Muscle layer of colon (tissue), 2 donors: ENCODE measurements around the gene PKP3.
"Not testable (repeated sequence)": the region's sequence is repeated elsewhere in the genome, so short reads cannot be mapped to it uniquely, and the experiment has no call there.

Experiments
- H3K27ac ChIP-seq: one replicate; pipeline ENCODE4 v1.7.0; 2013; ENCODE audit warnings: low read depth, mild to moderate bottlenecking, low read length, moderate library complexity
- H3K27me3 ChIP-seq, 2 donors: one replicate each; pipeline ENCODE4 v1.7.0; 2013; ENCODE audit warnings: low read length in 2 of 2, mild to moderate bottlenecking in 2 of 2; ENCODE audit not compliant: insufficient read depth in 2 of 2, control insufficient read depth in 1 of 2
- H3K36me3 ChIP-seq: one replicate; pipeline ENCODE4 v1.7.0; 2013; ENCODE audit warnings: mild to moderate bottlenecking, low read length; ENCODE audit not compliant: insufficient read depth
- H3K4me1 ChIP-seq: one replicate; pipeline ENCODE4 v1.7.0; 2013; ENCODE audit warnings: mild to moderate bottlenecking, low read length; ENCODE audit not compliant: insufficient read depth
- H3K4me3 ChIP-seq, 2 donors: one replicate each; pipeline ENCODE4 v1.7.0; 2013; ENCODE audit warnings: low read length in 2 of 2, low read depth in 1 of 2, mild to moderate bottlenecking in 1 of 2, moderate library complexity in 1 of 2
- H3K9ac ChIP-seq: one replicate; pipeline ENCODE4 v1.7.0; 2013; ENCODE audit warnings: low read length
- H3K9me3 ChIP-seq: one replicate; pipeline ENCODE4 v1.7.0; 2013; ENCODE audit warnings: mild to moderate bottlenecking, low read length
- donor health status: abdominal sarcoma.
- donor health status: Adenocarcinoma of cecum.

PKP3 gene

GRCh38 chr11:419248-420005 lies 25.4 kb downstream of the PKP3 start:
- Histone ChIP-seq H3K27ac (no peak overlapping the region), H3K4me3 (no peak overlapping the region), H3K36me3 (no peaks in the 10 kb centered on the region), H3K9ac (no peak overlapping the region), H3K9me3 (no peaks in the 10 kb centered on the region), H3K4me1 (no peaks in the 10 kb centered on the region), H3K27me3 (peaks cover 6 to 54% of the 10 kb centered on the region in 2 donors)

- Histone ChIP-seq H3K27ac (no peak overlapping the region), H3K9me3 (no peaks in the 10 kb centered on the region), H3K4me1 (no peaks in the 10 kb centered on the region), H3K27me3 (peaks cover 6 to 52% of the 10 kb centered on the region in 2 donors), H3K9ac (no peak overlapping the region), H3K36me3 (no peaks in the 10 kb centered on the region), H3K4me3 (no peak overlapping the region)
Measured at GRCh38 chr11:420054-420910, 26.3 kb downstream of the PKP3 start.

- Histone ChIP-seq H3K9me3 (no peaks in the 10 kb centered on the region), H3K4me1 (no peaks in the 10 kb centered on the region), H3K4me3 (no peak overlapping the region), H3K27me3 (peaks cover 6 to 45% of the 10 kb centered on the region in 2 donors), H3K36me3 (no peaks in the 10 kb centered on the region), H3K27ac (no peak overlapping the region), H3K9ac (no peak overlapping the region)
Measured at GRCh38 chr11:420911-421321, 26.9 kb downstream of the PKP3 start.

DNA sequence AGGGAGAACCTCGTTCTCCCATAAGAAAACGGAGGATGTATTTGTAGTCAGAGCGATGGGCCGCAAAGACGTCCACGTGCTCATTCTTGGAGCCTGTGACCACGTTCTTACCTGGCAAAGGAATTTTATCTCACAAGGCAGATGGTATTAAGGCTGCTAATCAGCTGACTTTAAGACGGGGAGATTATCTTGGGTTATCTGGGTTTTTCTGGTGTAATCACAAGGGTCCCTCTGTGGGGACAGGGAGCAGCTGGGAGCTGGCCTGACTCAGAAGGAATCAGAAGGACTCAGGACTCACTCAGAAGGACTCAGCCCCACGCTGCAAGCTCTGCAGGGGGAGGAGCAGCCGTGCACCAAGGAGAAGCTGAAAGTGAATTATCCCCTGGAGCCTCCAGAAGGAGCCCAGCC lies 28.2 kb downstream of the PKP3 start:
- no peak overlapping the region for H3K9ac ChIP-seq
- no peaks in the 10 kb centered on the region for H3K36me3 ChIP-seq
- no peak overlapping the region for H3K4me3 ChIP-seq
- peaks cover 6 to 33% of the 10 kb centered on the region in 2 donors for H3K27me3 ChIP-seq
- H3K9me3 ChIP-seq, result no peaks in the 10 kb centered on the region
- no peak overlapping the region for H3K27ac ChIP-seq
- H3K4me1 ChIP-seq, result no peaks in the 10 kb centered on the region

DNA sequence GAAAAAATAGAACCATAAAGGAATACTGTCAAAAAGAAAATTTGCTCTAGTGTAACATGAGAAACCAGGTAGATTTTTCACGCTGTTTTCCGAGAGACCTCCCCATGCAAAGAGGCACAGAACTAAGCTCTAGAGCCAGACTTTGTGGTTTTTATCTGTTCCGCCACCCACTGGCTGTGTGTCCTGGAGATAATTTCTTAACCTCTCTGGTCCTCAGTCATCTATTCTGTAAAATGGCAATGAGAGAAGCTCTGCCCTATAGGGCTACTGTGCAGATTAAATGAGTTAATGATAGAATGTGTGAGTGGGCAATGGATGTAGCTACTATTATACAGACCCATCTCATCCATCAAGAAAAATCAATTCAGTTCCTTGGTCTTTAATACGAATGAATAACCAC lies 30.2 kb downstream of the PKP3 start:
- Histone ChIP-seq H3K36me3 (no peaks in the 10 kb centered on the region), H3K9ac (no peak overlapping the region), H3K9me3 (no peaks in the 10 kb centered on the region), H3K4me3 (no peak overlapping the region), H3K27ac (no peak overlapping the region), H3K4me1 (no peaks in the 10 kb centered on the region), H3K27me3 (peaks cover 0 to 13% of the 10 kb centered on the region in 2 donors)

DNA sequence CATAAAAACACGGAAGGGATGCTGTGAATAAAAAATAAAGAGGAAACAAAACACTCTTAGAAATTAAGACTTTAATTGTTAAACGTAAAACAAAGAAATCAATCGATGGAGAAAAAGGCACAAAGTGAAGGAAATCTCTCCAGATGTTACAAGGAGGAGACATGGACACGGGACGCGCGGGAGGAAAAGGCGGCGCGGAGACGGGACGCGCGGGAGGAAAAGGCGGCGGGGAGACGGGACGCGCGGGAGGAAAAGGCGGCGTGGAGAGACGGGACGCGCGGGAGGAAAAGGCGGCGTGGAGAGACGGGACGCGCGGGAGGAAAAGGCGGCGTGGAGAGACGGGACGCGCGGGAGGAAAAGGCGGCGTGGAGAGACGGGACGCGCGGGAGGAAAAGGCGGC lies 30.8 kb downstream of the PKP3 start:
- H3K36me3 ChIP-seq, H3K4me3 ChIP-seq, H3K27me3 ChIP-seq, H3K27ac ChIP-seq, H3K9me3 ChIP-seq, H3K9ac ChIP-seq, H3K4me1 ChIP-seq: not testable (repeated sequence)

GRCh38 chr11:425301-425700 lies 31.3 kb downstream of the PKP3 start:
- Histone ChIP-seq H3K9me3 (no peaks in the 10 kb centered on the region), H3K27ac (no peak overlapping the region), H3K9ac (no peak overlapping the region), H3K36me3 (no peaks in the 10 kb centered on the region), H3K4me3 (no peak overlapping the region), H3K27me3 (peaks cover 0 to 3% of the 10 kb centered on the region in 2 donors), H3K4me1 (no peaks in the 10 kb centered on the region)

GRCh38 chr11:426851-427250 lies 32.8 kb downstream of the PKP3 start:
- no peaks in the 10 kb centered on the region for H3K4me1 ChIP-seq
- H3K9ac ChIP-seq, result no peak overlapping the region
- no peaks in the 10 kb centered on the region for H3K27me3 ChIP-seq
- no peaks in the 10 kb centered on the region for H3K36me3 ChIP-seq
- H3K27ac ChIP-seq, result no peak overlapping the region
- no peaks in the 10 kb centered on the region for H3K9me3 ChIP-seq
- no peak overlapping the region for H3K4me3 ChIP-seq

GRCh38 chr11:428295-428694 lies 34.3 kb downstream of the PKP3 start:
- H3K4me1 ChIP-seq, result no peaks in the 10 kb centered on the region
- no peak overlapping the region for H3K4me3 ChIP-seq
- H3K27me3 ChIP-seq, result peaks cover 0 to 4% of the 10 kb centered on the region in 2 donors

GRCh38 chr11:429391-429790 lies 35.4 kb downstream of the PKP3 start:
- Histone ChIP-seq H3K36me3 (no peaks in the 10 kb centered on the region), H3K4me3 (no peak overlapping the region), H3K9ac (no peak overlapping the region), H3K9me3 (no peaks in the 10 kb centered on the region), H3K27ac (no peak overlapping the region), H3K4me1 (no peaks in the 10 kb centered on the region), H3K27me3 (peaks cover 0 to 4% of the 10 kb centered on the region in 2 donors)

More at GRCh38 chr11:428295-428694, 34.3 kb downstream of the PKP3 start:
- H3K27ac ChIP-seq, result no peak overlapping the region
- no peak overlapping the region for H3K9ac ChIP-seq
- H3K9me3 ChIP-seq, result no peaks in the 10 kb centered on the region
- no peaks in the 10 kb centered on the region for H3K36me3 ChIP-seq

DNA sequence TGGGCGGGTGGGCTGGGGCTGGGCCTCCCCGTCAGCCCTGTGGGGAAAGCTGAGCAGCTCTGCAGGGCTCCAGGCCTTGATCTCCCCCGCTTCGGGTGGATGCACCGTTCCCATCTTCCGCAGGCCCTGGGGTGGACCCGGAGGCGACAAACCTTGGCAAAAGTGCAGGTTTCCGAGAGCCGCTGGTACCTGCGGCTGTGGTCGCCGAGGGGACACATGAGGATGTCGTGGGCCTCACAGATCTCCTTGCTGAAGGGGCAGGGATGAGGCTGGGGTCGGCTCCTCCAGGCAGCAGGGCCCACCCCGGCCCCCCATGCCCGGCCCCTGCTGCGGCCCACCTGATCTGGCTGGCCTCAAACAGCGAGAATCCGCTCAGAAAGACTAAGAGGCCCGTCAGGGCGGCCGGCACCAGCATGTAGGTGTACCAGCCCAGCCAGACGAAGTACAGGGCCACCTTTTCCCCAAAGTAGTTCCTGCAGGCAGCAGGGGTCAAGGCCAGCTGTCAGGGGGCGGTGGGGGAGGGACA lies 36.0 kb downstream of the PKP3 start:
- no peaks in the 10 kb centered on the region for H3K4me1 ChIP-seq
- H3K27me3 ChIP-seq, result peaks cover 0 to 4% of the 10 kb centered on the region in 2 donors
- no peak overlapping the region for H3K4me3 ChIP-seq
- no peaks in the 10 kb centered on the region for H3K9me3 ChIP-seq
- no peak overlapping the region for H3K27ac ChIP-seq
- no peak overlapping the region for H3K9ac ChIP-seq
- no peaks in the 10 kb centered on the region for H3K36me3 ChIP-seq
